GM18858 (cell line): ENCODE data around the gene ARVCF.

Source experiments
- ATAC-seq: cut with Tn5 transposase; IDR thresholded peaks from one replicate; pipeline ENCODE4 v1.9.1; 2021; ENCODE audit not compliant: unreplicated experiment

The ARVCF gene

DNA sequence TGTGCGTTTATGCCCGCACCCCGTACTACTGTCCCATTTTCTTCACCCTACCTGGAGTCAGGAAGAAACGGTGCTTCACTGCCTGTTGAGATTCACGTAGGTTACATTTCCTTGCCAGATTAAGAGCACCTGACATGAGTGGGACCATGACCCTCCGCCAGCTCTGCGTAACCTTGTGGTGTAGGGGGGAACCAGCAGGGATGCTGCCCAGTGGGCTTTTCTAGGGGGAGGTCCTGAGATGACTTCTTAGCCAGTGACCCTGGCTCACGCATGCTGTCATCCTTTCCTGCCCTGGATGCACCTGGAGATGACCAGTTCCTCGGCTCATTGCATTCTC, 967 bp upstream of the ARVCF start:
- no peak for ATAC-seq

DNA sequence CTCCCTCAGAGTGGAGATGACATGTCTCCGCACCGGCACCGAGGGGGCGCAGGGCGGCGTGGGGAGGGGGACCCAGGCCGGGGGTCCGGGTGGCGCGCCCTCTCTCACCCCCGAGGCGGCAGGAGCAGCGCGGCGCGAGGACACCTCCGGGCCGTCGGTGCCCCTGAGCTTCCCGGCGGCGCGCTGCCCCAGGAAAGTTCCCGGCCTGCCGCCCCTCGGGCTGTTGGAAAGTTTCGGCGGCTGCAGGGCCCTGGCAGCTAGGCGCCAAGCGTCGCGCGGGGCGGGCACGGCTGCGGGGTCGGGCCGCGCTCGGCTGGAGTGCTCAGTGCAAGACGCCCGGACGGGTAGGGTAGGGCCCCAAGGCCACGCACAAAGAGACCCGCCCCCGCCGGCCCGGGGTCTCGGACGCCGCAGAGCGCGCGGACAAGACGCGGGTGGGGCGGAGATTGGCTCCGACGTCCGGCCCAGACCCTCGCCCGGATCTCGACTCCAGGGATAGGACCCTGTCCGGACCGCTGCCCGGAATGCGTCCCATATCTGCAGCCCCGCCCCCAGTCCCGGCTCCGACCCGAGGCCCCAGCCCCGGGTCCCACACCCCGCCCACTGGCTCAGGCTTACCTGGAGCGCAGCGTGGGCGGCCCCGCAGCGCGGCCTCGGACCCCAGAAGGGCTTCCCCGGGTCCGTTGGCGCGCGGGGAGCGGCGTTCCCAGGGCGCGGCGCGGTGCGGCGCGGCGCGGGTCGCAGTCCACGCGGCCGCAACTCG, 471 bp downstream of the ARVCF start:
- no peak for ATAC-seq

DNA sequence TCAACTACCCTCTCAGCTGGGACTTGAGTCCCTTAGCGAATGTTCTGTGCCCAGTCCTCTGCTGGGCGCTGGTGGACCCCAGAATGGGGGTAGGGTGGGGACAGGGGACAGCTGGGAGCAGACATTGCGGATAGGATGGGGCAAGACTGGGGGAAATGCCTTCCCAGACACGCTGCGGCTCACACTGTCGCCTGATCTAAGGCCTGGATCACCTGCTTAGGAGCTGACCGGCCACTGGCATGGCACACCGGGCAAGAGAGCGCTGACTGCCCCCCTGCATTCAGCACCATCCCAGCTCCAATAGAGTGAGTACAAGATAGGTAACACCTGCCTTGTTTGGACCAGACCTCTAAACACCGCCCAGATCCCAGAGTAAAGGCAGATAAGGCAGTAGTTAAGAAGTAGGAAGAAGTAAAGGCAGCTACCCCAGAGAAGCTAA, 1.4 kb downstream of the ARVCF start:
- no peak for ATAC-seq

DNA sequence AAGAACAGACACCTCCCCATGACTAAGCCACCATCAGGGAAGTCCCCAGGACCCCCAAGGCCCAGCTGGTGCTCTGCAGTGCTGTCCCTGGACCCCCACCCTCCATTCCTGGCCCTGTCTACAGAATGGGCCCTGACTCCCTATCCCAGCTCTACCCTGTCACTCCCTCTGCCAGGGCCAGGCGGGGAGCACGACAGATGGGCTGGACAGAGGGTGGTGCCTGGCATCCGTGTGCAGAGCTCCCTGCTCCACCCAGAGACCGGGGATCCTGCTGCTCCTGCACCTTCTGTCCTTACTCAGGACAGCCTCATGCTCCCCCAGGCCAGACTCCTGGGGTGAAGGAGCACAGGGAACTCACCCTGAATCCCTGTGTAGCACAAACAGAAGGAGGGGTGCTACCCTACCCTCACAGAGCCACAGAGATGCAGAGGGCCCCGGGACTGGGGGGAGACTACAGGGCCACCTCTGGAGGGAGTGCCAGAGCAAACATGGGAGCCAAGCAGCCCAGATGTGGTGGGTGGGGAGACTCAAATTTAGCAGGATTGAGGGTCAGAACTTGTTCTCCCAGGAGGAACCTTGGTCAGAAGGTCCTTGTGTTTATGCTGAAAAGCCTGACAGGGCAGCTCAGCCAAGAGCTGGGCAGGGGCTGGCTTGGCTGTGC, 2.0 kb downstream of the ARVCF start:
- no peak for ATAC-seq

DNA sequence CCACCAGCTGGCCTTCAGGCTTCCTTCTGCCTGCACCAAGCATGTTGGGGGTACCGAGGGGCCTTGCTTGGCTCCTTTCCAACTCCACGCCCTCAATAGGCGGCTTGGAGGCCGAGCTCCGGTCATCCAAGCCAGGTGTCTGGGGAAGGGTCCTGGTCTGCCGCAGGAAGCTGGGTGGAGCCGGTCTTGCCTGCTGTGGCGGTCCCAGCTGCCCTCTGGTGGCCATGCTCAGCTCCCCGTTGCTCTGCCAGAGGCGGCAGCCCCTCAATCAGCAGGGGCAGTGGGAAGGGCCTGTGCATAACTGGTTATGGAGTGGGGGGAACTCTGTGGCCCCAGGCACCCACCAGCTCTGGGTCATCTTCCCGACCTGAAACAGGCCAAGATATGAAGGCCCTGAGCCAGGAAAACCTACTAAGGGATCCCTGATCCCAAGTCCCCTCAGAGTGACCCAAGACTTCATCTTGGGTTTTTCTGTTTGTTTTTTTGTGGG, 3.2 kb downstream of the ARVCF start:
- no peak for ATAC-seq

DNA sequence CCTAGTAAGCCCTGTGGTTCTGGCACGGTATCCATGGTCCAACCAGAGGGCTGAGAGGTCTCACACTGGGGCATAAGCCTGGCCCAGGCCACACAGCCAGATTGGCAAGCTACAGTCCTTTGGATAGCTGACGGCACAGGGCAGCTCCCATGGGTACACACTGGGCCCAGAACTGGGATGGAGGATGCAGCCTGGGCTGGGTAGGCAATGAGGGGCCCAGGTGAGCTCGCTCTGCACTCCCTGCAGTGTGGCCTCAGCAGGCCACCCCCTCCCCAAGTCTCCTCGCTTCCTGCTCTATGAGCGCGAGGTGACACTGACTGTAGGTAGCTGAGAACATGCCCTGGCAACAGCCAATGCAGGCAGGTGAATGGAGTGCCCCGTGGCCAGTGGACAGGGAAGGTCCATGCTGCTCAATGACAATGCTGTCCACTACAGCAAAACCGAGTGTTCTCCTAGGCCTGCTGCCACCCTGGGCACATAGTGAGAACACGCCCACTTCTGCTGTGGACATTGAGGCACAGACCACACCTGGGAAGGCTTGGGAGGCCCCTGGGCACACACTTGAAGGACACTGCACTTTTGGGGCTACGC, 3.8 kb downstream of the ARVCF start:
- ATAC-seq = no peak

DNA sequence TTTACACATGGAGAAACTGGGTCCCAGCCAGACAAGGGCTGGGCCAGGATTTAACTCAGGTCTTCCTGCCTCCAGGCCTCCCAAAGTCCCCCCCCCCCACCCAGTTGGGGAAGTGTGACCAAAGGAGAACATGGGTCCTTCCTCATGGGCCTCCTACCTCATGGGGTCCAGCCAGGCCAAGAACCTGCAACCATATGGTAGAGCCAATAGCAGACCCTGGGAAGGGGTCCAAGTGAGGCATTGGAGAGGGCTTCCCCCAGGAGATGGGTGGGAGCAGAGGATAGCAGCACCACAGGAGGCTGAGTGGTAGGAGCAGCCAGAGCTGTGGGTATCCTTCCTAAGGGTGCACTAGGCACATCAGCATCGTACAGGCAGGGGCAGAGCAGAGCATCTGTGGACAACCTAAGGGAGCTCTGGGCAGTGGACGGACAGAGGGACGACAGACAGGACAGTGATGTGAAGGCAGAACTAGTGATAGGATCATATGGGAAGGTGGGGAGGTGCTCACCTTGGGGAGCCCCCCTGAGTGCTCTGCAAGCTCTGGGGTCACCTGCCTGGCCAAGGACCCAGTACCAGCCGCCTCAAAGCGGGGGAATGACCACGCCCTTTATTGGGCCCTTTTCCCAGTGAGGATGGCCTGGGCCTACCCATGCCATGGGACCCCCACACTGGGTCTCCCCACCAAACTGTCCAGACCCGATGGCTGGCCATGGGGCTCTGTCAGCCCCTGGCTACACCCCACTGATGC, 4.5 kb downstream of the ARVCF start:
- no peak for ATAC-seq

DNA sequence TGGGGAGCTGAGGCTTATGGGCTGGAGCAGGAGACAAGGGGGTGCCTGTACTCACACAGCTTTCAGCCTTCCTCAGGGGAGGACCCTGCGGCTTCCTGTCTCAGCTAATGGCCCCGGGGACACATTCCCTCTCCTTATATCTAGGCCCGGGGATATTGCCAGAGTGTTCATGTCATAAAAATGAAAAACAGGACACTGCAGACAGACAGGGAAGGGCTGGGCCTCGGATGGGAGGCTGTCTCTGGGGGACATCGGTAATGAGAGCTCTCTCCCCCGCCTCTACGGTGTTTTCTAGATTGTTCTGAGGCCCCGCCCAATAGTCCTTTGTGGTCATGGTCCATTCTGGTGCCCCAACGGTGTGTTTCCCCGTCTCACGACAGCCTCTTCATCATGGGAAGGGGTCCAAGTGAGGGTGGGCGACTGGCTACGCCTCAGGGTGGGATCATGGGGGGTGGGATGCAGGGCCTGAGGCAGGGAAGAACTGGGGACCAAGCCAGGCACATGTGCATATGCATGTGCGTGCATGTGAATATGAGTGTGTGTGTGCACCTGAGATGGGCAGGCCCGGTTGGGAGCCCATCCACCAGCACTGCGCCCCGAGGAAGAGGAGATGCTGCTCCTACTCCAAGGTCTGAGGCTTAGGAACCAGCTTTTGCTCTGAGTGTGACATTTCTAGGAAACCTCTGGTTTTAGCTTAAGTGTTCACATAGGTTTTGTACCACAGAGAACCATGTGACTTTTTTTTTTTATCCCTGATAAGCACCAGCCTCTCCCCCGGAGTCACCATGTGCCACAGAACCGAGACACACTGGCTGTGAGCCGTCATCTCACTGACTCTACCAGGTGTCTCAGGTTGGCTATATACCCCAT, 5.3 kb downstream of the ARVCF start:
- ATAC-seq = no peak

DNA sequence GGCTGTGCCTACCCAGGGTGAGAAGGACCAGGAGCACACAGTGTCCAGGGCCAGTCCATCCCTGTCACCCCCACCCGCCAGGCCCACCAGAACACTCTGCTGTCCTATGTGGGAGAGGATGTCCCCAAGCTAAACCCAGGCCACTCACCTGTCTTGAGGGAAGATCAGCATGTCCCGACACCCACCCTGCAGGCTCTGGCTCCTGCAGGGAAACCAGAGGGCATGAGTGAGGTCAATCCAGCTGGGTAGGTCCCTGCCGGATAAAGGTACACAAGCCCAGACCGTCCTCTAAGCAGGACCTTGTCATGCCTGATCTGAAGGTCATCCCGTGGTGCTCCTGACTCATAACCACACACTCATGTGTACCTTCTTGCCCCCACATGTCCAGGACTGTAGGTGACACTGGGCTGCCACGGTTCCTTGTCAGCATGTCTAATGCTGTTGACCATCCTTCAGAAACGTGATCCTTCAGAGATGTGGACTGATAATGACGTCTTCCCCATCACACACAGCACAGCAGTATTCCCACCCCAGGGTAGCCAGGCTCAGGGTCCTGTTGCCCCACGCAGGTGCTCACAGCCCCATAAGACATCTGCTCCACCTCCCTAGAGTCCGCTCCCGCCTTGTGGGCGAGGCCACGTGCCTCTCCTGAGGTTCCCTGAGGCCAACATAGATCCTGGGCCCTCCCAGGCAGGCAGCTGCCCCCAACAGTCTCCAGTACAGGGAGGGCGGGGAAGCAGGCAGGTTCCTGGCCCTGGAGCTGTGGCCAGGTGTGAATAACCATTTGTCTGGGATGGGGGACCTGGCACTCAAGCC, 6.1 kb downstream of the ARVCF start:
- no peak for ATAC-seq

DNA sequence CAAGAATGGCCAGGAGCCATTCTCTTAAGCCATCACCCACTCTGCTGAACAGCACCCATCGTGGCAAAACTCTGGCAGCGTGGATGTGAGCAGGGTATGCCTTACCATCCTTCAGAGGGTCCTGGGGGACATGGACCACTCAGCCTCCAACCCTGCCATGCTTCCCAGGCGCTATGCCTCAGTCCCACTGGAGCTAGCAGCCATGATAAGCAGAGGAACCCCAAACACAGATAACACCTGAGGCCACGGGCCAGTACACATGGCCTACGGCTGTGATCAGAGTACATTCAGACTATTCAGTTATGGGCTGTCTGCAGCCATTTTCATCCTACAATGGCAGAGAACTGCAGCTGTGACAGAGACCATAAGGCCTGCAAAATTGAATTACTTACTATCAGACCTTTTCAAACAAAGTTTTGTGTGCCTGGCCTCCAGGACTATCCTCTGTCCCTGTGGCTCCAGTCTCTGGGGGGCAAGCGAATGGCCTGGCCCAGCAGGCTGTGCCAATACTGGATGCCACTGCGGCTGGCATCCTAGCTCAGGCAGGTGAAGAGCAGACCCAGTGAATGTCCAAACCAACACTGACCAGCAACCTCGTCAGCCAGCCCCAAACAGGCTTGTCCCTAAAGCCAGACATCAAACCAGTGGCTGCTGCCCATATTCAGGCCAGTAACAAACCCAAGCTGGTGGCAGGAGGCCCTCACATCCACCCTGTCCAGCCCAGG, 6.9 kb downstream of the ARVCF start:
- ATAC-seq = no peak

DNA sequence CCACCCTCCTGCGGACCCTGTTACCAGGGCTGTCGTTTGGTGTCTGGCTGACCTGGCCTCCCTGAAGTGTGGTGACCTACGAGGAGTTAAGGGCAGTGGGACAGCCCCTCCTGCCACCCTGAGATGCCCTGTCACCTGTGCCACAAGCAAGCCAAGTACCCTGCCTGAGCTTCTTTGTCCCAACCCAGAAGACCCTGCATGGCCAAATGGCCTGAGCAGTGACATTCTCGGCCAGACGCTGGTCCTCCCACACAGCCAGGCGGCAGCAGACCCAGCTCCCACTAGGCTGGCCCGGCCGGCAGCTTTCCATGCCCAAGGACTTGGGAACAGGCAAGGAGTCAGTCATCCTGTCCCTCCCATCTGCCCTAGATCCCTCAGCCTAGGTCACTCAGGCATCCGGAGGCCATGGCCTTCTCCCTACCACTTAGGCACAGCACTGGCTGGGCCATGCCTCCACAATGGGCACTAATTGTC, 7.6 kb downstream of the ARVCF start:
- ATAC-seq = no peak

DNA sequence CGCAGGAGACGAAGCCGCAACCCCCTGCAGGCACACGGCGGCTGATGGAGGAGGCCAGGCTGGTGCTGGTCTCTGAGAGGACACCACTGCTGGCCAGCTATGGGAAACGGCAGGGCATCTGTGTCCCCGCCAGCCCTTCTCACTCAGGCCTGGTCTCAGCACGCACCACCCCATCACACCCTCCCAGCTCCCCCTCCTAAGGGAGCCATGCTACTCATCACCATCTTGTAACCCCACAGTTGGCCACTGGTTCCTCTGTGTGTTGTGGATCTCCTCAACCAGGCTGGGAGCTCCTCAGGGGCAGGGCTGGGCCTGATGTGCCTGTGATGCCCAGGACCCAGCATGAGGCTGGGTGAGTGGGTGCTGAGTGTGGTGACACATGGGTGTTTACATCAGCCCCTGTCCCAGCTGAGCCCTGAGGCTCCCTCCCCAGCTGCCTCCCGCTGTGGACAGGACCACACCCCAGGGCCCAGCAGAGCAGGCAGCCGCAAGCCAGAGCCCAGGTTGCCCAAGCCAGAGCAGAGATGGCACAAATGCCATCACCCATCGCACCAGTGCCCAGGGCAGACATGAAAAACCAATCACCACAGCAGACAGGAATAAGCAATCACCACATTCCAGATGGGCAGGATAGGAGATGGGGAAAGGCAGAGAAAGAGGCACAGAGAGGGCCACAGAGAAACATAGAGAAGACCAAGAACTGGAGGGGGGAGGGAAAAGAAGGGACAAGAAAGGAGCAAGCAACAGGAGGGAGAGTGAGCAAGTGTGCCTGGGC, 8.2 kb downstream of the ARVCF start:
- no peak for ATAC-seq

DNA sequence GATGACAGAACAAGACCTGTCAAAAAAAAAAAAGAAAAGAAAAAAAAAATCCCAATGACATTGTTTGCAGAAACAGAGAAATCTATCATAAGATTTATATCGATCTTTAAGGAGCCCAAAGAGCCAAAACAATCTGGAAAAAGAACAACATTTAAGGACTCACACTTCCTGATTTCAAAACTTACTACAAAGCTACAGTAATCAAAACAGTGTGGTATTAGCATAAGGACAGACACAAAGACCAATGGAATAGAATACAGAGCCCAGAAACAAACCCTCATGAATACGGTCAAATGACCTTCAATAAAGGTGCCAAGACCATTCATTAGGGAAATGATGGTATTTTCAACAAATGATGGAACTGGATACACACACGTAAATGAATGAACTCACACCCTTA, 12.2 kb downstream of the ARVCF start:
- ATAC-seq = no peak

DNA sequence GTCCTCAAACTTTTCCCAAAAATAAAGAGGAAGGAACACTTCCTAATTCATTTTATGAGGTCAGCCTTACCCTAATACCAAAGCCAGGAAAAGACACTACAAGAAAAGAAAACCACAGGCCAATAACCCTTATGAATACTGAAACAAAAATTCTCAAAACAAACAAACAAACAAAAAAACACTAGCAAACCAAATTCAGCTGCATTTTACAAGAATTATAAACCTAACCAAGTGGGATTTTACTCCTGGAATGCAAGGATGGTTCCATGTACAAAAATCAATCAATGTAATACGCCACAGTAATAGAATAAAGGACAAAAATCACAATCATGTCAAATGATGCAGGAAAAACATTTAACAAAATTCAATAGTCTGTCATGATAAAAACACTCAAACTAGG, 13.3 kb downstream of the ARVCF start:
- ATAC-seq = no peak

DNA sequence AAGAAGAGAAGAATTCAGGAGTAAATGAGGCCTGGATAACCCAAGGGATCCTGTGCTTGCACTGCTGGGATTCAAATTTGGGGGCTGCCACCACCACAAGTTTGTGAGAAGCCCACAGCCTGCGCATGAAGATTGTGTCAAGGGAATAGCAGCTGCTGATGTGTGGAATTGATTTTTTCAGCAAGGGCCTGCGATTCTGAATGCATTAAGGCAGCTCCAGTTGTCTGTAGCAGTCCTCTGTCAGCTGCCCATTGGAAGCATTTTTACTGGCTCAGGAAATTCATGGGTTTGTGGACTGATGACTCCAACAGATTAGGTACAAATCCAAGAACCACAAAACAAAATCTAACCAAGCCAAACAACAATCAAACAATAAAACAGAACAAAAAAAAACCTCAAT, 14.0 kb downstream of the ARVCF start:
- ATAC-seq = no peak

DNA sequence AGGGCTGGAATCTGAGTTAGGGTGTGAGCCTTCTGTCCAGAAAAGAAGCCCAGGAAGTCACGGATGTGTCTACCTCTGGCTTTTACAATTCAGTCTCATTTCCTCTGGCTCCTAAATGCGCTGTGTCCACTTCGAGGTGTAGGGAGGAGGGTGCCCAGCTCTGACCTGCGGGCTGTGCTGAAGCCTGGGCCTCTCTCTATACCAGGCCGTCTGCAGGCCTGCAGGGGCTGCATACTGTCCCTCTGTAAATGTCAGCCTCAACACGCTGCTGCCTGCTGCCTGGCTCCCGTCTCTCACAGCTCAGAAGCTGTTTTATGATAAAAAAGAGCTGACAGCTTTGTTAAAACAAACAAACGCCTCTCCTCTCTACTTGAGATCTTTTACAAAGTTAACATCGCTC, 14.5 kb downstream of the ARVCF start:
- ATAC-seq = no peak

DNA sequence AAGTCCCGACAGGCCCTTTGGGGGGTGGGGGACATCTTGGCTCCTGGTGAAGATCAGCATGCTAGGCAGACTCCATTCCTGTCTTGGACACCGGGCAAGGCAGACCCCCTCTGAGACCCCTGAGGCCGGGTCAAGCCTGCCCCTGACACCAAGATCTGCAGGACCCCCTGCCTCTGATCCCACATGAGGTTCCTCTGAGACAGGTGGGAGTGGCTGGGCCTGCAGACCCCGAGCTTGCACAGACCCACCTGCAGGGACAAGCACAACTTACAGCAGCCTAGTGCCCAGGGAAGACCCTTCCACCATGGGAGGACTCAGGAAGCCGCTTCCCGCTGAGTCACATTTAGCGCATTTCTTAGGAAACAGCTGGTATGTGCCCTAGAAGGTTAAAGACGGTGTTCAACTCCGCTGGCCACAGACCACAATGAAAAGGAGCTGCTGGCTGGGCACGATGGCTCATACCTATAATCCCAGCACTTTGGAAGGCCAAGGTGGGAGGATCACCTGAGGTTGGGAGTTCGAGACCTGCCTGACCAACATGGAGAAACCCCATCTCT, 15.5 kb downstream of the ARVCF start:
- ATAC-seq = no peak
